Fibroblast of skin of right biceps (primary cell): ENCODE measurements around the gene SNX1.

Experiments
- DNase-seq: peaks from one replicate; pipeline ENCODE4 v3.0.0-alpha.2; 2013

The SNX1 gene

DNA sequence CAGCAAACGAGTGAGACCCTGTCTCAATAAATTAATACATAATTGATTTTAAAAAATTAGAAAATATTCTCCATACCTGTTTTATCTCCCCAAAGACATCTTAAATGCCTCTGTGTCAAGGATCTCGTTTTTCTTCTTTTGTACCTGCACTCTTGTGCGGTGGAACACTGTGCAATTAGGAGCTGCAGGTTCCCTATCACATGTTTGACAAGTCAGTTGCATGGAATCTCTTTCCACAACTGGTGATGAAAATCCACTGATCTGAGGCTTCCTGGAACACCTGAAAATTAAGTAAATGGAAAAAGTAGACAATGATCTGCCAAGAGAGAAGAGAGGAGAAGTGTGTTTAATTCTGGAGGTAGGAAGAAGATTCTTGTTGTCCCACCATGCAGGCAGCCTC, 52.8 kb downstream of the SNX1 start:
- no peak for DNase-seq

DNA sequence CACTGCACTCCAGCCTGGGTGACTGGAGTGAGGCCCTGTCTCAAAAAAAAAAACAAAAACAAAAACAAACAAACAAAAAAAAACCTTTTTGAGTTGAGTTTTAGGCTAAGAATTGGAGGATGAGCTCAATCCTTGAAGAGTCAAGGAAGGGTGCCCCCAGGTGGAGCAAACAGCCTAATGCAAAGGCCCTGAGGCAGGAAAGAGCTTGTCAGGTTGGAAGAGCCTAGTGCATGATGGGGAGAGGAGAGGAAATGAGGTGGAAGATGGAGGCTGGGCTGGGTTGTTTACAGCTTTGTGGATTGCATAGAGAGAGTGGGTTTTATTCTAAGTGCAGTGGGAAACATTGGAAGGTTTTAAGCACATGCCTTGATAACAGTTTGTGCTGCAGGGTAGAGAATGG, 53.6 kb downstream of the SNX1 start:
- no peak for DNase-seq

- DNase-seq, result no peak
Measured at GRCh38 chr15:64149893-64150578, 54.3 kb downstream of the SNX1 start.

DNA sequence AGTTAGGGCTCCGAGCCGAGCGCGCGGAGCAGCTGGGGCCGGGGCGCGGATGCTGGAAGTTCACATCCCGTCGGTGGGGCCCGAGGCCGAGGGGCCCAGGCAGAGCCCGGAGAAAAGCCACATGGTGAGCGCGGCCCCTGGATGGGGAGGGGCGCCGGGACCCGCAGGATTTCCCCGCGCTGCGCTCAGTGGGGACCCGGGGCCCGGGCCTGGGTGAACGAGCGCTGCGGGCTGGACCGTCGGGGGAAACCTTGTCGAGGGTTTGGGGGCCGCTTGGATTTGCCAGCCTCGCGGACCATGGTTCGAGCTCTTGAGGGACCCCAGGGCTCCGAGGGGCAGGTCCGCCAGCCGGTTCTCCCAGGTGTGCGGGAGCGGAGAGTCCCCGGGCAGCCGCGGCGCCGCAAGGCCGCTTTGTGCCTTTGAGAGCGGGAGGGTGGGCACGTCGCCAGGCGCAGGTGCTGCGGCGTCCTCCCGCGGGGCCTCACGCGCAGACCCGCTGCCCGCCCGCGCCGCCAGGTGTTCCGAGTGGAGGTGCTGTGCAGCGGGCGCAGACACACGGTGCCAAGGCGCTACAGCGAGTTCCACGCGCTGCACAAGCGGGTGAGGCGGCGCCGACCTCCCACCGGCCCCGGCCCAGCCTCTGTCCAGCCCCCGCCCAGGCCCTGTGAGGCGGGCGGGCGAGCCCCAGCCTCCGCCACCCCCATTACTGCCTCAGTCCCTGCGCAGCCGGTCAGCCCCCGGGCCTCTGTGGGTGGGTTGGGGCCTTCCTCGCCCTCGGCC, 56.1 kb downstream of the SNX1 start, which contains the start of gene SNX22:
Gene SNX22 (plus strand): TSS at position 5 of the 780 bp plus-strand sequence. CDS start 45 bp downstream, at position 50.
- no peak for DNase-seq

GRCh38 chr15:64152507-64153387, 57.0 kb downstream of the SNX1 start:
- no peak for DNase-seq

GRCh38 chr15:64153480-64154367, 57.9 kb downstream of the SNX1 start:
- peak; percentile 81 for DNase-seq

- DNase-seq, result no peak
Measured at GRCh38 chr15:64155802-64156651, 60.2 kb downstream of the SNX1 start.

DNA sequence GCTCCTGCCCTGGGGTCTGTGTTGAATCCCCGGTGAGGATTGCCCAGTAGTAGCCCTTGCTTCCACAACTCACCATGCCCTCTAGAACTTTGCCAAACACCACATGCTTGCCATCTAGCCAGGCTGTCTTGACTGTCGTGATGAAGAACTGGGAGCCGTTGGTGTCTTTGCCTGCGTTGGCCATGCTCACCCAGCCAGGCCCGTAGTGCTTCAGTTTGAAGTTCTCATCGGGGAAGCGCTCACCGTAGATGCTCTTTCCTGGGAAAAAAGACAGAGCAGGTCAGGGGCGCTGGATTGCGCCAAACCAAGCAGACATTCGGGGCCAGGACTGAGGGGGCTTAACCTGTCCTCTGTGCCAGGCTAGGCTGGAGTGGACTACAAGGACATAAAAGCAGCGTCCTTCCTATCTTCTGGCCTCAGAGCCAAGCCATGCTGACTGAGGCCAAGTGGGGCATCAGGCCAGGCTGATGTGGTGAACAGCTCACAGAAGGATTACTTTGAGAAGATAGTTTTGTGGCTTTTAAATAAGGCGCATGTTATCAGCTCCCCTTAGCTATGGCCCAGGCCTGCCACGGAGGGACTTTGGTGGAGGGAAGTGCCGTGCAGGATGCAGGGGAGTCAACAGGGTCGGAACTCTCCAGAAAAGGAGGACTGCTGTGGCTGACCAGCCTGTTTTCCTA, 61.0 kb downstream of the SNX1 start:
- DNase-seq, result no peak

DNA sequence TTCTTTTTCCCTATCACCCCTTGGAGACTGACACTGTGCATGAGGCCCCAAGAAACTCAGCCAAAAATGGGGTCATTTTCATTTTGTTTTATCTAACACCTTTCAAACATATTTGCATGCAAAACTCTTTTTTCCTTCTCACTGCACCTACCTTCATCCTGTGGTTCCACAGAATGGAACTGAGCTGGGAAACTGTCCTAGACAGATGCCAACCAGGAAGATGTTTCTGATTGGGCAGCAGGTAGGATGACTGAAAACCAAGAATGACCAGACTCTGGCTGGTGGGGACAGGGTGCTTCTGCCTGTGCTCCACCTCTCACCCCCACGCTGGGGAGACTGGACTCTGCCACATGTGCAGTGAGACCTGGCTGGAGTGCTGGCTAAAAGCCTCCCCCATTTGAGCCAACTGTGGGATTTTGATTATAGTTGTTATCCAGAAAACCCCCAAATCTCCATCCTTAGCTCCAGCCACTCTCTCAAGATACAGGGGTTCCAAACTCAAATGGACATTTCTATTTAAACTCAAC, 61.9 kb downstream of the SNX1 start:
- no peak for DNase-seq

DNA sequence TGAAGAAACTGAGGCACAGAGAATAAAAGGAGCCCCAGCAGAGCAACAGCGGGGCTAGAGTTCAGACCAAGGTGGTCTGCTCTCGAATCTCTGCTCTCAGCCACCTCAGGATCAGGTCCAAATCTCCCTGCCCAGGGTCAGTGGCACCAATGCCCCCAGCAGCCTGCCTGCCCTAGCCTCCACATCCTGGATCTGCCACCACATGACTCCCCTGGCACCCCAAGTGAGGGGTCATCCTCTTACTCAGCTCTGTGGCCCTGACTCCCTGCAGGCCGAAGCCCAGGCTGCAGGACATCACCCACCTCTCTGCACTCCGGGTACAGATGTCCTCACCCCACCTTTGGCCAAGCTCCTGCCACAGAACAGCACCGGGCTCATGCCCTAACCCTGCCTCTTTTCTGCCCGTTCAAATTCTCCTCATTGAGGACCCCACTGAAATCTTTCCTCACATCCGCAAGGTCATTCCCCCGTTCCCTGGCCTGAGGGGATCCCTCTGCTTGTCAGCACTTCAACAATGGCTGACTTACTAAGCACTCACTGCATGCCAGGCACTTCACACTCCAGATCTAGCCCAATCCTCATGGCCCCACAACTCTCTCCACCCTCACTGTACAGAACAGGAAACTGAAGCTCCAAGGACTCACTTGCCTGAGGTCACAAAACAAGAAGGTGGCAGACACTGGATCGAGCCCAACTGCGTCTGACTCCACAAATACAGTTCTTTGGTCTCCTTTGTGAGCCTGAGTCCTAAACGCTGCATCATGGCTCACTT, 62.8 kb downstream of the SNX1 start:
- no peak for DNase-seq

- DNase-seq, result no peak
Measured at GRCh38 chr15:64161688-64162477, 66.1 kb downstream of the SNX1 start.

DNA sequence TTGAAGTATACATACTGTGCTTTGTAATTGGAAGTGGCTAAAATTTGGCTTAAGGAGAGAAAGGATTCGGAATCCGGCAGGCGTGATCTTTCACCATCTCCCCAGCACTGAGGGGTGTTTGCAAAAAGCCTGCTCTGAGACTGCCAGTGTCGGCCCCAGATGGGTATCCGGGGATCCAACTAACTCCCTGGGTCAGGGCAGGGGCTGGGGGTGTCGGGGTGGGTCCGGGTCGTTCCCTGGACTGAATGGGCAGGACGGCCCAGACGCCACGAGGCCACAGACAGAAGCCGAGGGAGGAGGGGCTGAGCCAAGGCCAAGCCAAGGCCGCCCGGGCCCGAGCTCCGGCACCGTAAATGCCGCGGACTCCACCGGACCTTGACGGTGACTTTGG, 66.7 kb downstream of the SNX1 start:
- DNase-seq, result no peak

DNA sequence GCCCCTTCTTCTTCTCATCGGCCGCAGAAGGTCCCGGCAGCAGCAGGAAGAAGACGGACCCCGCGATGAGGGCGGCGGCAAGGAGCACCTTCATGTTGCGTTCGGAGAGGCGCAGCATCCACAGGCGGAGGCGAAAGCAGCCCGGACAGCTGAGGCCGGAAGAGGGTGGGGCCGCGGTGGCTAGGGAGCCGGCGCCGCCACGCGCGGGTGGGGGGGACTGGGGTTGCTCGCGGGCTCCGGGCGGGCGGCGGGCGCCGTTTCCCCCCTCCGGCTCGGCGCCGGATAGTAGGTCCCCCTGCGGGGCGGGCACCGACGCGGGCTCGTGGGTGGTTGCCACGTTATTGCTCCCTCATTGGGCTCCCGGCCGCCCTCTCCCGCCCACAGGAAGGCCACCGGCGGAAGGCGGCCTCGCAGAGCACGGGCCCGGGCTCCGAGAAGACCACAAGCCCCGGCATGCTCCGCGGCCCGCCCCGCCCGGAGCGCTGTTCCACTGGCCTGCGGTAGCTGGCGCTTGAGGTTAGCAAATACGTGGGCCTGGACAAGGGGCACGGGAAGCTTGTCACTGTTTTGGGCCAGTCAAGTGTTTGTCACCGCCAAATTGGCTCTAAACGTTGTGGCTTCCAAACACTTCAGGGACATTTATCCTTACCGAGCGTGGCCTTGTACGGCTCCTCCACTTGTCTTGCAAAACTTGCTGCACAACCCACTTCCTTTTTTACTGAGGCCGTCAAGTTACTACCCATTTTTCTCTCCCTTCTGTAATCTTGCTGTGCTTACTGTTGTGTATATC, 67.3 kb downstream of the SNX1 start, which contains the start of gene PPIB:
Gene PPIB (minus strand): TSS at position 154 of the 790 bp plus-strand sequence. CDS start 36 bp downstream, at position 118.
- DNase-seq, result peak; percentile 98

DNA sequence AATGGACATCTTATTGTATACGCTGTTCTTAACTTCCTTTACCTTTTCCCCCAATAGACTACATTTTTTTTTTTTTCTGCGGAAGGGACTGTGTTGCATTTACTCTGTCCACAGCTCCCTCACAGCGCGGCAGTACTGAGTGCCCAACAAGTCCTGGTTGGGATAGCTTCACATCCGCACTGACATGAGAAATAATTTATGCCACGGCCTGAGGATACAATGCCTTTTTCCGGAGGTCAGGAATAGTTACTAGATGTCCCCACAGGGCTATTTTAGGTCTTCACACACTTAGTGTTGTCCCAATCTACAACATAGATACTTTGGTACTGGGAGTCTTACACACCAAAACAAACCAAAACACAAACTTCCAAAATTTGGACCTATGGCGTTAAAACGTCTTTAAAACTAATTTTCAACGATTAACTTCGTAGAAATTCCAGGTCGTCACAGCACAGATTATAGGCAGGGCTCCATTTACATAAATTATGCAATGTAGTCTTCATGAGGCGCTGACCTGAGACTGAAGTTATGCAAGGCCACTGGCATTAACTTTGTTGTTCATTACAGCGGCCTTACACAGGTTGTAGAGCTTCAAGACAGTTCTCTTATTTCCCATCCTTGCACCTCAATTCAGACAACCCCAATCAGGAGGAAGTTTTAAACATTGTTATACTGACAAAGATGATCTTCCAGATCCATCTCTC, 68.0 kb downstream of the SNX1 start:
- DNase-seq, result peak; percentile 21

GRCh38 chr15:64164436-64164835, 68.7 kb downstream of the SNX1 start:
- DNase-seq, result no peak

GRCh38 chr15:64166102-64166890, 70.5 kb downstream of the SNX1 start:
- DNase-seq, result no peak
